HL-60 (cell line): ENCODE data around the gene FAM186B.

Experiments
- DNase-seq, 2 experiments: peaks; one replicate each; pipeline ENCODE4 v3.0.0-alpha.2; 2010 to 2020; ENCODE audit warnings: low read depth in 1 of 2, low spot score in 1 of 2
- H3K27ac ChIP-seq: fragments of 250-450 bp; sonication (Bioruptor Pico); replicated peaks from 2 replicates; pipeline ENCODE4 v1.5.1; 2020; ENCODE audit warnings: mild to moderate bottlenecking, moderate library complexity
- H3K27me3 ChIP-seq: fragments of 250-450 bp; sonication (Bioruptor Pico); 2 replicates; pipeline ENCODE4 v1.5.1; 2021; ENCODE audit warnings: mild to moderate bottlenecking, moderate library complexity; ENCODE audit not compliant: insufficient read depth, poor library complexity, severe bottlenecking
- H3K4me3 ChIP-seq: replicated peaks from 2 replicates; pipeline ENCODE4 v1.5.1; 2011; ENCODE audit warnings: mild to moderate bottlenecking, control low read depth, low read length; ENCODE audit not compliant: insufficient read depth
- GABPA ChIP-seq: IDR thresholded peaks from 2 replicates; pipeline ENCODE4 v1.6.1; 2012; ENCODE audit warnings: low read depth
- POLR2AphosphoS5 ChIP-seq: IDR thresholded peaks from 2 replicates; pipeline ENCODE4 v1.6.1; 2012; ENCODE audit warnings: low read depth
- SPI1 ChIP-seq: IDR thresholded peaks from 2 replicates; pipeline ENCODE4 v1.6.1; 2012; ENCODE audit warnings: low read depth, mild to moderate bottlenecking, borderline replicate concordance
- TF ChIP-seq, protein P1 (sequence below): IDR thresholded peaks from 2 replicates; pipeline ENCODE4 v1.6.1; 2012; ENCODE audit warnings: low read depth; ENCODE audit not compliant: insufficient replicate concordance
- TF ChIP-seq, protein P2 (sequence below): IDR thresholded peaks from one replicate; pipeline ENCODE4 v1.5.1; 2011; ENCODE audit warnings: low read length, control low read depth, inconsistent platforms; ENCODE audit not compliant: insufficient read depth

The FAM186B gene

DNA sequence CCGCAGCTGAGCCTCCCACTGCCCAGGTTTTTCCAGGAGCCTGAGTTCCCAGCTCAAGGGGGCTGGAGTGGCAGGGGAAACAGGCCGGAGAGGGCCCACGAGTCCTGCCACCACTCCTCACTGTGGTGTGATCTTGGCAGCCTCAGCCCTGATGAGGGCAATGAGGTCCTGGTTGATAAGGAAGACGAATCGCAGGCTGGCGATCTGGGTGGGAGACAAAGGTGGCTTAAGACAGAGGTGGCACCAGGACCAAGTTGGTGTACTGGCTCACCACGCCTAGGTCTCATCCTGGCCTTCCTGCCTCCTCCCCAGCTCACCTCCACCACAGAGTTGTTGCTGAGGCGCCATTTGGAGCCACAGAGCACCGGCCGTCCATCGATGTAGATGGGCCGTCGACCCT lies 46.9 kb downstream of the FAM186B start:
- H3K4me3 ChIP-seq: no peak overlapping the region
- DNase-seq: no peak
- TF ChIP-seq GABPA (no peak), POLR2AphosphoS5 (no peak), SPI1 (no peak)
- TF ChIP-seq, protein P1, sequence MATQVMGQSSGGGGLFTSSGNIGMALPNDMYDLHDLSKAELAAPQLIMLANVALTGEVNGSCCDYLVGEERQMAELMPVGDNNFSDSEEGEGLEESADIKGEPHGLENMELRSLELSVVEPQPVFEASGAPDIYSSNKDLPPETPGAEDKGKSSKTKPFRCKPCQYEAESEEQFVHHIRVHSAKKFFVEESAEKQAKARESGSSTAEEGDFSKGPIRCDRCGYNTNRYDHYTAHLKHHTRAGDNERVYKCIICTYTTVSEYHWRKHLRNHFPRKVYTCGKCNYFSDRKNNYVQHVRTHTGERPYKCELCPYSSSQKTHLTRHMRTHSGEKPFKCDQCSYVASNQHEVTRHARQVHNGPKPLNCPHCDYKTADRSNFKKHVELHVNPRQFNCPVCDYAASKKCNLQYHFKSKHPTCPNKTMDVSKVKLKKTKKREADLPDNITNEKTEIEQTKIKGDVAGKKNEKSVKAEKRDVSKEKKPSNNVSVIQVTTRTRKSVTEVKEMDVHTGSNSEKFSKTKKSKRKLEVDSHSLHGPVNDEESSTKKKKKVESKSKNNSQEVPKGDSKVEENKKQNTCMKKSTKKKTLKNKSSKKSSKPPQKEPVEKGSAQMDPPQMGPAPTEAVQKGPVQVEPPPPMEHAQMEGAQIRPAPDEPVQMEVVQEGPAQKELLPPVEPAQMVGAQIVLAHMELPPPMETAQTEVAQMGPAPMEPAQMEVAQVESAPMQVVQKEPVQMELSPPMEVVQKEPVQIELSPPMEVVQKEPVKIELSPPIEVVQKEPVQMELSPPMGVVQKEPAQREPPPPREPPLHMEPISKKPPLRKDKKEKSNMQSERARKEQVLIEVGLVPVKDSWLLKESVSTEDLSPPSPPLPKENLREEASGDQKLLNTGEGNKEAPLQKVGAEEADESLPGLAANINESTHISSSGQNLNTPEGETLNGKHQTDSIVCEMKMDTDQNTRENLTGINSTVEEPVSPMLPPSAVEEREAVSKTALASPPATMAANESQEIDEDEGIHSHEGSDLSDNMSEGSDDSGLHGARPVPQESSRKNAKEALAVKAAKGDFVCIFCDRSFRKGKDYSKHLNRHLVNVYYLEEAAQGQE: no peak
- TF ChIP-seq, protein P2, sequence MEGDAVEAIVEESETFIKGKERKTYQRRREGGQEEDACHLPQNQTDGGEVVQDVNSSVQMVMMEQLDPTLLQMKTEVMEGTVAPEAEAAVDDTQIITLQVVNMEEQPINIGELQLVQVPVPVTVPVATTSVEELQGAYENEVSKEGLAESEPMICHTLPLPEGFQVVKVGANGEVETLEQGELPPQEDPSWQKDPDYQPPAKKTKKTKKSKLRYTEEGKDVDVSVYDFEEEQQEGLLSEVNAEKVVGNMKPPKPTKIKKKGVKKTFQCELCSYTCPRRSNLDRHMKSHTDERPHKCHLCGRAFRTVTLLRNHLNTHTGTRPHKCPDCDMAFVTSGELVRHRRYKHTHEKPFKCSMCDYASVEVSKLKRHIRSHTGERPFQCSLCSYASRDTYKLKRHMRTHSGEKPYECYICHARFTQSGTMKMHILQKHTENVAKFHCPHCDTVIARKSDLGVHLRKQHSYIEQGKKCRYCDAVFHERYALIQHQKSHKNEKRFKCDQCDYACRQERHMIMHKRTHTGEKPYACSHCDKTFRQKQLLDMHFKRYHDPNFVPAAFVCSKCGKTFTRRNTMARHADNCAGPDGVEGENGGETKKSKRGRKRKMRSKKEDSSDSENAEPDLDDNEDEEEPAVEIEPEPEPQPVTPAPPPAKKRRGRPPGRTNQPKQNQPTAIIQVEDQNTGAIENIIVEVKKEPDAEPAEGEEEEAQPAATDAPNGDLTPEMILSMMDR: no peak
- H3K27me3 ChIP-seq: no peaks in the 10 kb centered on the region
- no peak overlapping the region for H3K27ac ChIP-seq

DNA sequence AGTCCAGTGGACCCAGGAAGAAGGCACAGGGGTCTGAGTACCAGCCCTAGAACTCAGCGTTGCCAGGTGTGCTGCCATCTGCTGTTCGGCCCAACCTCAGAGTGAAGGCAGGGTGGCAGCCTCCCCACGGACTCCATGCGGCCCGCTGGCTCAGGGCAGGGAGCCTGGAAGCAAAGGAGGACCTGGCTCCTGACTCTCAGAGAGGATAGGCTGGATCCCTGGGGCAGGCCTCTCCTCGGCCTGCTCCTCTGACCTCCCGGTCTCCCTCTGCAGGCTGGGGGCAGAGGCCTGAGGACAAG lies 47.6 kb downstream of the FAM186B start:
- Histone ChIP-seq H3K4me3 (no peak overlapping the region), H3K27me3 (no peaks in the 10 kb centered on the region), H3K27ac (no peak overlapping the region)
- TF ChIP-seq GABPA: no peak
- no peak for DNase-seq

DNA sequence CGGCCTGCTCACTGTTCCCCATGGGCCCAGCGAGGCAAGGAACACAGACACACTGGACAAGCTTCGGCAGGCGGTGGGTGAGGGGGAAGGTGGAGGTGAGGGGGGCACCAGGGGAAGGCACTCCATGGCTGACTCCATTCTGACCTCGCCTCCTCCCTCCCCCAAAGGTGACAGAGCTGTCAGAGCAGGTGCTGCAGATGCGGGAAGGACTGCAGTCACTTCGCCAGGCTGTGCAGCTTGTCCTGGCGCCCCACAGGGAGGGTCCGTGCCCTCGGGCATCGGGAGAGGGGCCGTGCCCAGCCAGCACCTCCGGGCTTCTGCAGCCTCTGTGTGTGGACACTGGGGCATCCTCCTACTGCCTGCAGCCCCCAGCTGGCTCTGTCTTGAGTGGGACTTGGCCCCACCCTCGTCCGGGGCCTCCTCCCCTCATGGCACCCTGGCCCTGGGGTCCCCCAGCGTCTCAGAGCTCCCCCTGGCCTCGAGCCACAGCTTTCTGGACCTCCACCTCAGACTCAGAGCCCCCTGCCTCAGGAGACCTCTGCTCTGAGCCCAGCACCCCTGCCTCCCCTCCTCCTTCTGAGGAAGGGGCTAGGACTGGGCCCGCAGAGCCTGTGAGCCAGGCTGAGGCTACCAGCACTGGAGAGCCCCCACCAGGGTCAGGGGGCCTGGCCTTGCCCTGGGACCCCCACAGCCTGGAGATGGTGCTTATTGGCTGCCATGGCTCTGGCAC lies 48.1 kb downstream of the FAM186B start:
- TF ChIP-seq, protein P1: no peak
- no peak for TF ChIP-seq SPI1
- no peak overlapping the region for H3K27ac ChIP-seq
- no peak for DNase-seq
- H3K4me3 ChIP-seq: no peak overlapping the region
- no peaks in the 10 kb centered on the region for H3K27me3 ChIP-seq

DNA sequence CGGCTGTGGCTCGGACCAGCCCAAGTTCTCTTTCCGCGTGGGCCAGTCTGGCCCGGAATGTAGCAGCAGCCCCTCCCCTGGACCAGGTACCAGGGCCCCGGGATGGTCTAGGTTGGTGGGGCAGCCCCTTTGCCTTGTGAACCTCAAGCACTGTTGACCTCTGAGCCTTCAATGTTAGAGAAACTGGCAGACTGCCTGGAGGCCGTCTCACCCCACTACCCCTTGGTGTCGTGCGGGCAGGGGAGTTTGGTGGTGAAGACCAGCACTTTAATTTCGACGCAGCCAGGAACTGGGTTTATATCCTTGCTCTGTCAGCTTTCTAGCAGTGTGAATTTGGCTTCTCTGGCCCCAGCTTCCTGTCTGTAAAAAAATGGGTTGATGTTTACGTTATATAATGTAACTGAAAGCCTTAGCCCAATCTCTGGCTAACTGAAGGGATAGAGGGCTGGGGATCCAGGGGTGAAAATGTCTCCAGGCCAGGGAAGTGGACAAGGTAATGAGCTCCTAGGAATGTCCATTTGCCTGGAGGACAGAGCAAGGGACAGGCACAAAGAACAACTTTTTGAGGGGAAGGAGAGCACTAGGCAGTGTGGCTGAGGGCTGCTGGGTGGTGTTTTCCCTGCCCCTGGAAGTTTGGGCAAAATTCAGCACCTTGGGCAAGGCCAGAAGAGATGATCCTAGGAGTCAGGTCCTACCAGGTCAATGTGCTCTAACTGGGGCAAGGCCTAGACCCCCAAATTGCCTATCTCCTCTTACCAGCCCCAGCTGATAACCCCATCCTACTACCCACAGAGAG lies 48.9 kb downstream of the FAM186B start:
- H3K4me3 ChIP-seq: no peak overlapping the region
- no peaks in the 10 kb centered on the region for H3K27me3 ChIP-seq
- H3K27ac ChIP-seq: no peak overlapping the region
- TF ChIP-seq, protein P2: no peak
- no peak for TF ChIP-seq POLR2AphosphoS5
- TF ChIP-seq SPI1: no peak
- TF ChIP-seq, protein P1: peak; percentile 12
- DNase-seq: no peak
